Muscle layer of duodenum (tissue), 2 donors: ENCODE results near the gene IFT20.
A peak's percentile ranks its signal among the peaks of the same experiment; 100 is the strongest.
"Not testable (repeated sequence)": the region's sequence is repeated elsewhere in the genome, so short reads cannot be mapped to it uniquely, and the experiment has no call there.

Experiments
- H3K27ac ChIP-seq: one replicate; pipeline ENCODE4 v1.7.0; 2013; ENCODE audit warnings: mild to moderate bottlenecking, low read length
- H3K27me3 ChIP-seq: one replicate; pipeline ENCODE4 v1.7.0; 2013; ENCODE audit warnings: low read depth, mild to moderate bottlenecking, control low read depth, low read length
- H3K36me3 ChIP-seq, 2 donors: one replicate each; pipeline ENCODE4 v1.7.0; 2013; ENCODE audit warnings: low read length in 2 of 2, control low read depth in 1 of 2, mild to moderate bottlenecking in 1 of 2; ENCODE audit not compliant: insufficient read depth in 2 of 2, control insufficient read depth in 1 of 2
- H3K4me1 ChIP-seq, 2 donors: one replicate each; pipeline ENCODE4 v1.7.0; 2013; ENCODE audit warnings: low read length in 2 of 2, mild to moderate bottlenecking in 2 of 2, control low read depth in 1 of 2, moderate library complexity in 1 of 2; ENCODE audit not compliant: insufficient read depth in 2 of 2, control insufficient read depth in 1 of 2
- H3K4me3 ChIP-seq, 2 donors: one replicate each; pipeline ENCODE4 v1.7.0; 2013; ENCODE audit warnings: low read length in 2 of 2, low read depth in 1 of 2, mild to moderate bottlenecking in 1 of 2
- H3K9me3 ChIP-seq, 2 donors: one replicate each; pipeline ENCODE4 v1.7.0; 2013; ENCODE audit warnings: low read length in 2 of 2, control low read depth in 1 of 2, mild to moderate bottlenecking in 1 of 2; ENCODE audit not compliant: control insufficient read depth in 1 of 2
- donor health status: healthy.

The IFT20 gene

DNA sequence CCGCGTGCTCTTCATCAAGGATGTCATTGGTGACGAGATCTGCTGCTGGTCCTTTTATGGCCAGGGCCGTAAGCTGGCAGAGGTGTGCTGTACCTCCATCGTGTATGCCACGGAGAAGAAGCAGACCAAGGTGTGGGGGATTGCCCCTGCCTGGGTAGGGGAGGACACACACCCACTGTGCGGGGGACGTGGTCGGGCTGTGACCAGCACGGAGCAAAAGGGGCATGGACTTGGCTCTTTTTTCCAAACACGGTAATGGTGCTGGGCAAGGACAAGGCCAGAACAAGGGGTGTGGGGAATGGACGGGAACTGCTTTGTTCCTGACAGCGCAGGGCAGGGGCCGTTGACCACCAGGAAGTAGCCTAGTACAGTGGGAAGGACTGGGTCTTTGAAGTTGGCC lies 7.0 kb upstream of the IFT20 start:
- H3K4me3 ChIP-seq = no peak overlapping the region
- H3K4me1 ChIP-seq = peaks cover 0 to 11% of the 10 kb centered on the region in 2 donors
- no peaks in the 10 kb centered on the region for H3K27me3 ChIP-seq
- H3K9me3 ChIP-seq = no peaks in the 10 kb centered on the region
- no peak overlapping the region for H3K27ac ChIP-seq
- peaks cover 50 to 77% of the 10 kb centered on the region in 2 donors for H3K36me3 ChIP-seq

DNA sequence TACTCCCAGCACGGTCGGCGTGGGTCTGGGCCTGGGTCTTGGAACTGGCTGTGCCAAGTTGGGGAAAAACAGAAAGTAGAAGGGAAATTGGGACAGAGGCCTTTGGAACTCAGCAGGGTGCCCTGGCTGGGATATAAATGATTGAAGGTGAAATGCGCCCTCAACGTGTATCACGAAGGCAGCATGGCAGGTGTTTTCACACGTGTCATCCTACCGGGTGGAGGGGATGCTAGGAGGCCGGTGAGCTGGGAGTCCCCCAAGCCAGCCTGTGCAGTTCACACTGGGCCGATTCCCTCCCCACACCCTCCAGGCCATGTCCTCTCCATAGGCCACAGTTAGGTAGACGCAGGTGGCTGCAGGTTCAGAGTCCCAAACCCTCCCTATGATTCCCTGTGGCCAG lies 6.2 kb upstream of the IFT20 start:
- Histone ChIP-seq H3K36me3 (peaks cover 46 to 69% of the 10 kb centered on the region in 2 donors), H3K4me3 (no peak overlapping the region), H3K9me3 (no peaks in the 10 kb centered on the region), H3K27ac (no peak overlapping the region), H3K27me3 (no peaks in the 10 kb centered on the region), H3K4me1 (peaks cover 7 to 19% of the 10 kb centered on the region in 2 donors)

DNA sequence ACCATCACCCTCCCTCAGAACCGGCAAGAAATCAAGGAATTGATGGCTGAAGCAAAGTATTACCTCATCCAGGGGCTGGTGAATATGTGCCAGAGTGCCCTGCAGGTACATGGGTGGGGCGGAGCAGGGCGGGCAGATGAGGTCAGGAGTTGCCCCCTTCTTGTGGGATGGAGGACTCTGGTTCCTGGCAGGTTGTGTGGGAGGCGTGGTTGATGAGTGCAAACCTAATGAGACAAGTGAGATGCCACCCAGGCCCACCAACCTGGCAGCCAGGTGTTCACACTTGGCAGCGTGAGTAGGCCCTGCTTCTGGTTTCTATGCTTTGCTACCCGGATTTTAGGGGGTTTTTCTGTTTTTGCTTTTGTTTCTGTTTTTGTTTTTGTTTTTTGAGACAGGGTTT lies 5.1 kb upstream of the IFT20 start:
- Histone ChIP-seq H3K4me3 (no peak overlapping the region), H3K4me1 (peaks cover 8 to 25% of the 10 kb centered on the region in 2 donors), H3K27me3 (no peaks in the 10 kb centered on the region), H3K36me3 (peaks cover 39 to 57% of the 10 kb centered on the region in 2 donors), H3K27ac (no peak overlapping the region), H3K9me3 (no peaks in the 10 kb centered on the region)

- H3K27me3 ChIP-seq = no peaks in the 10 kb centered on the region
- peaks cover 11 to 27% of the 10 kb centered on the region in 2 donors for H3K4me1 ChIP-seq
- no peak overlapping the region for H3K4me3 ChIP-seq
- no peaks in the 10 kb centered on the region for H3K9me3 ChIP-seq
- no peak overlapping the region for H3K27ac ChIP-seq
- H3K36me3 ChIP-seq = peaks cover 31 to 48% of the 10 kb centered on the region in 2 donors
These were observed 4.2 kb upstream of the IFT20 start for GRCh38 chr17:28339431-28339830.

DNA sequence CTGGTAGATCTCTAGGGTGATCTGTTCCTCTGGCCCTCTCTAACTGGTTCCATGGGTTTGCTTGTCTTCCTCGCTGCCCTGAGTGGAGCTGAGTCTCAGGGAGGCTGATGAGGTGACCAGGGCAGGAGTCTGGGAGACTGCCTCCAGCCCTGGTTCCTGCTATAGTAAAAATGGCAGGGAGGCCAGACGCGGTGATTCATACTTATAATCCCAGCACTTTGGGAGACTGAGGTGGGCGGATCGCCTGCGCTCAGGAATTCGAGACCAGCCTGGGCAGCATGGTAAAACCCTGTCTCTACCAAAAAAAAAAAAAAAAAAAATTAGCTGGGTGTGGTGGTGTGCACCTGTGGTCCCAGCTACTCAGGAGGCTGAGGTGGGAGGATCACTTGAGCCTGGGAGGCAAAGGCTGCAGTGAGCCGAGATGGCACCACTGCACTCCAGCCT lies 3.5 kb upstream of the IFT20 start:
- Histone ChIP-seq H3K36me3 (peaks cover 29 to 41% of the 10 kb centered on the region in 2 donors), H3K27ac (peak overlapping the region; percentile 9), H3K4me1 (peaks cover 18 to 34% of the 10 kb centered on the region in 2 donors)
- not testable (repeated sequence) for H3K9me3 ChIP-seq, H3K4me3 ChIP-seq, H3K27me3 ChIP-seq

DNA sequence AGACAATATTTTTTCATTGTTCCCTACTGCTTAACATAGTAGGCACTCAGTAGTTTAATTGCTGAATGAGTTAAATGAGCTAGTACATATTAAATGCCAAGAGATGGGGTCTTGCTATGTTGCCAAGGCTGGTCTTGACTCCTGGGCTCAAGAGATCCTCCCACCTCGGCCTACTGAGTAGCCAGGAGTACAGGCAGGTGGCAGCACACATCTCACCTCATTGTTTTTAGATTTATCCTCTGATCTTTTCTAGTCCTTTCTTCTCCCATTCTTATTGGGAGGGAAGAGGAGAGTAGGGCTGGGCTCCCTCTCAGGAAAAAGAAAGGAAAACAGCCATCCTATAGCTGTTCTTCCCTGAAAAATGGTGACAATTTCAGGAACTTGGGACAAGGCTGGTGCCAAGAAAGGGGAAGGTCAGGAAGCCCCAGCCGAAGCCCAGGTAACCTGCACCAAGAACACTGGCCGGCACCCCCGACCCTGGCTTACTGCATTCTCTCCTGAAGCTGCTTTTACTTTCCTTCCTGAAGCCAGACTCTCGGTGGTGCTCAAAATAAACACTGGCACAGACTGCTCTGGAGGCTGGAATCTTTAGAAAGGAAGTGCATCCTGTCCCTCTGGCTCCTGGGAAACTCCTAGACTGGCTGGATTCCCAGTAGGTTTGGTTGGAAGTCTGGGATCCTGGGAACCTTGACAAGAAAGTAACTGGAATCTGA lies 2.9 kb upstream of the IFT20 start:
- H3K27ac ChIP-seq = peak overlapping the region; percentile 40
- H3K4me1 ChIP-seq = peaks cover 18 to 40% of the 10 kb centered on the region in 2 donors
- no peaks in the 10 kb centered on the region for H3K9me3 ChIP-seq

DNA sequence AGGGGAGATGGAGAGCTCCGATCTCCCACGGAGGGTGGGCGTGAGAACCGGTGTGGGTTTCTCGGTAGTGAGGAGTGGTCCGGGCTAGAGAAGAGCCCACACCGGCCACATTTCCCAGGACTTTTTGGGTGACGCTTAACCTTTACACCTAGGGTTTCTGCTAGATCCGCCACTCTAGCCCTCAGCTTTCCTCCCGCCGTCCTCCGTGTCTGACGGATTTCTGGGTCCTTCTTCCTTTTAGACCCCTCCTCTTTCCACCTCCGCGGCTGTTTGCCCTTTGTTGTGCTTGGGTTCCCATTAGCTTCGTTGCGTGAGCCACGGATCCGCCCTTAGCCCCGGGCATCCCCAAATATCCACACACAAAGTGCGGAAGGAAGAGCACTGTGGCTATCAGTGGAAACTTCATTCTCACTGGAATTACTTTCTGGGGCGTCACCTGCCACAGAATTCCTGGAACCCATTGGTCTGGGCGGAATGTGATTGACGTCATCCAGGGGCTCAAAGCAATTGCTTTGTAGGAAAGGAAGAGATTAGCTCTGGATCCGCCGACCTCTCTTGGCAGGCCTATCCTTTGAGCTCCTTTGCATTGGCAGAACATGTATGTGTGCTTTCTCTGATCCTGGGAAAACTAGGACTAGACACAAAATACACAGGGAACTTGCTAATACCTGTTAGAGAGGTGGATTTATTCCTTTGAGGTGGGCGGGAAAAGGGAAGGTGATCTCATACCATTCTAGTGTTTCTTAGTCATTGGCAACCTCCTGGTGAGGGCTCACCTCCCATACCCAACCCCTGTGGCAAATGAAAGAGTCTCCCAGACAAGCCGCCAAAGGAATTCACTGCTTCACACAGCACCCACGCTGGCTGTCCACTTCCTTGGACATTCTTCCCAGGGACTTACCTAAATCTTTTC lies 943 bp upstream of the IFT20 start:
- Histone ChIP-seq H3K4me1 (peaks cover 18 to 43% of the 10 kb centered on the region in 2 donors), H3K27me3 (no peaks in the 10 kb centered on the region), H3K36me3 (peaks cover 19 to 27% of the 10 kb centered on the region in 2 donors), H3K4me3 (peak overlapping the region; percentile 74 to 89), H3K27ac (peak overlapping the region; percentile 94), H3K9me3 (no peaks in the 10 kb centered on the region)

More for the DNA sequence above, 2.9 kb upstream of the IFT20 start:
- Histone ChIP-seq H3K36me3 (peaks cover 29 to 38% of the 10 kb centered on the region in 2 donors), H3K27me3 (no peaks in the 10 kb centered on the region), H3K4me3 (no peak overlapping the region)

DNA sequence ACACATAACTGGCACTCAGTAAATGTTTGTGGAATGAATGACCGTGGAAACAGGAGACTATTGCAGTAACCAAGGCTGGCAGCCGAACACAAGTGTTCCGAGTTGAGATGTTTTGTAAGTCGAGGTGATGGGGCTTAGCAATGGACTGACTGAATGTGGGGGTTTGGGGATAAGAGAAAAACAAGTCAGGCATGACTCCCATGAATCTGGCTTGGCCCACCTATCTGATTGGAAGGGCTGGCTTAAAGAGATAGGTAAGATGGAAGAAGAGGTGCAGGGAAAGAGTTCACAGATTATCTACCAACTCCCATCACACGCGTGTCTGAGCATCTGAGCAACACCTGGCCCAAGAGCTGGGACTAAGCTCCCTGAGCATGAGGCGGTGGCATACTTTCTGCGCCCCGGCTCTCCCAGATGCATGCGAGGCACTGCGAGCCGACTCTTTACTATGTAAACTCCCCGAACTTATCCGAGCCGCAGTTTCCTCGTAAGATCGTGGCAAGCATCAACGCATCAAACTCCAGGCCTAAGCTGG lies 539 bp downstream of the IFT20 start:
- no peaks in the 10 kb centered on the region for H3K9me3 ChIP-seq
- no peaks in the 10 kb centered on the region for H3K27me3 ChIP-seq
- H3K4me3 ChIP-seq = peak overlapping the region; percentile 74 to 89
- peaks cover 9 to 26% of the 10 kb centered on the region in 2 donors for H3K36me3 ChIP-seq
- peaks cover 18 to 43% of the 10 kb centered on the region in 2 donors for H3K4me1 ChIP-seq
- H3K27ac ChIP-seq = peak overlapping the region; percentile 77

DNA sequence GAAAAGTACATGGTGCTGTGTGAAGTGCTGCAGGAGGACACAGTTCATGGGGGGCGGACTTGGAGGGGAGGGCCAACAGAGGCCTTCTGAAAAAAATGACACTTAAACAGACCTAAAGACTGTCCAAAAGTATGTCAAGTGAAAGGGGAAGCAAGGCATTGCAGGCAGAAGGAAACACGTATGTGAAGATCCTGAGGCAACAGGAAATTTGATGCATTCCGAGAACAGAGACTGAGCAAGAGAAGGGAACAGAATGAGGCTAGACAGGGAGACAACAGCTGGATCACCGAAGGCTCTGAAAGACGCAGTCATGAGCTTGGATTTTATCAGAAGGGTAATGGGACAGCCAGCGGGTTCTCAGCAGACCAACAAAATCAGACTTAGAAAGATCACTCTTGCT lies 1.1 kb downstream of the IFT20 start:
- Histone ChIP-seq H3K4me1 (peaks cover 18 to 43% of the 10 kb centered on the region in 2 donors), H3K36me3 (peaks cover 12 to 25% of the 10 kb centered on the region in 2 donors), H3K4me3 (peak overlapping the region; percentile 74 to 89), H3K9me3 (no peaks in the 10 kb centered on the region), H3K27ac (peak overlapping the region; percentile 77), H3K27me3 (no peaks in the 10 kb centered on the region)

GRCh38 chr17:28333083-28333746 lies 2.1 kb downstream of the IFT20 start:
- Histone ChIP-seq H3K27me3 (no peaks in the 10 kb centered on the region), H3K36me3 (peaks cover 21 to 33% of the 10 kb centered on the region in 2 donors), H3K27ac (no peak overlapping the region), H3K4me1 (peaks cover 18 to 40% of the 10 kb centered on the region in 2 donors), H3K4me3 (no peak overlapping the region), H3K9me3 (no peaks in the 10 kb centered on the region)
